Aorta (tissue), 5 donors: Measurements from ENCODE around the gene CDK7. TPM values are rescaled to one million over a fixed set of nuclear protein-coding genes. Genes with fewer than 3 reads are reported as not detected.

Experiments
- ATAC-seq: fragments of 200-7000 bp; cut with Tn5 transposase; one replicate; pipeline ENCODE4 v1.9.1; 2022; ENCODE audit warnings: moderate library complexity; ENCODE audit not compliant: low FRiP score
- DNase-seq, 2 donors: peaks; one replicate each; pipeline ENCODE4 v3.0.0-alpha.2; 2020
- H3K27ac ChIP-seq, 2 donors: one replicate each; pipeline ENCODE4 v1.5.1; 2013; ENCODE audit warnings: low read length in 2 of 2, mild to moderate bottlenecking in 2 of 2, moderate library complexity in 2 of 2, control low read depth in 1 of 2, inconsistent platforms in 1 of 2, low read depth in 1 of 2
- H3K27me3 ChIP-seq, 2 donors: one replicate each; pipeline ENCODE4 v1.6.1; 2013; ENCODE audit warnings: control low read depth in 1 of 2, low read length in 1 of 2, mild to moderate bottlenecking in 1 of 2, moderate library complexity in 1 of 2; ENCODE audit not compliant: insufficient read depth in 2 of 2, control insufficient read depth in 1 of 2
- H3K36me3 ChIP-seq, 2 donors: one replicate each; pipeline ENCODE4 v1.6.1; 2013; ENCODE audit warnings: control low read depth in 1 of 2, low read length in 1 of 2, mild to moderate bottlenecking in 1 of 2; ENCODE audit not compliant: insufficient read depth in 2 of 2, control insufficient read depth in 1 of 2
- H3K4me1 ChIP-seq, 2 donors: one replicate each; pipeline ENCODE4 v1.6.1; 2013; ENCODE audit warnings: low read length in 2 of 2, control low read depth in 1 of 2, mild to moderate bottlenecking in 1 of 2, moderate library complexity in 1 of 2; ENCODE audit not compliant: insufficient read depth in 2 of 2, control insufficient read depth in 1 of 2
- H3K4me3 ChIP-seq, 2 donors: one replicate each; pipeline ENCODE4 v1.5.1; 2013; ENCODE audit warnings: low read length in 2 of 2, control low read depth in 1 of 2, mild to moderate bottlenecking in 1 of 2
- H3K9me3 ChIP-seq: one replicate; pipeline ENCODE4 v1.6.1; 2013; ENCODE audit warnings: mild to moderate bottlenecking, low read length; ENCODE audit not compliant: control insufficient read depth
- WGBS, 2 donors: extraction: QIAGEN DNeasy Blood & Tissue Kit; methylation state at CpG; one replicate each; pipeline ENCODE4 v1.1.7; 2013; 5-methylcytosine and 5-hydroxymethylcytosine counted together
- intact Hi-C, 2 donors: fragments of 100-400 bp; cut with DNase I; formaldehyde crosslinking; loops; one replicate each; pipeline versions ENCODE4 v1.14.2 to v1.15.0; 2022
- long read RNA-seq, 2 donors: library from polyadenylated mRNA; unstranded; transcript quantifications; one replicate each; pipeline ENCODE4 v2.0.0, GENCODE V29; 2020 to 2021
- polyA plus RNA-seq, 2 donors: library from polyadenylated mRNA; stranded (reverse); fragments of 200-250 nt; gene quantifications; one replicate each; pipeline ENCODE4 v1.2.3, GENCODE V29; 2013
- total RNA-seq, 2 donors: library from RNA; stranded (reverse); fragmentation: NEBNext Ultra II Directional; extraction: Animal tissue kit (Norgen Biotek cat#: 25700); gene quantifications; one replicate each; pipeline ENCODE4 v1.2.1, GENCODE V29; 2021
- donor health status: healthy with polysubstance abuse.
- donor health status: Bipolar disorder and iron deficiency.
- donor health status: DM: no; HTN: no; CAD: no.
- donor health status: DM: no; HTN: no; CAD: no.
- donor health status: DM: yes; HTN: yes; CAD: no.

Gene CDK7
- total RNA-seq (10 to 100 TPM; 22.0 to 22.7 TPM), polyA plus RNA-seq (10 to 100 TPM; 15.8 to 23.9 TPM)
- long read RNA-seq, donor 1, transcript CDK7-201 (12 exons, 1,439 nt), result major isoform, 24 of 34 reads
- long read RNA-seq, donor 1, partial matches to known transcripts, result 0 of 34 reads
- long read RNA-seq, donor 1, other reads (novel, unspliced or antisense), result 9 of 34 reads
- long read RNA-seq, donor 2, partial matches to known transcripts, result 0 of 7 reads
- long read RNA-seq, donor 2, other reads (novel, unspliced or antisense), result 5 of 7 reads

- peak within 1 kb of the TSS; percentile 65 to 93 for H3K4me3 ChIP-seq
- H3K27me3 ChIP-seq, result no peaks in the 10 kb centered on the region
- no peaks in the 10 kb centered on the region for H3K9me3 ChIP-seq
- no peaks in the 10 kb centered on the region for H3K36me3 ChIP-seq
- peak within 1 kb of the TSS in 1 of 2 donors; percentile 25 for H3K27ac ChIP-seq
- WGBS, 2 donors, result 0% methylated on average over 49 of the region's 49 CpGs
- peak; percentile 99 for ATAC-seq
- DNase-seq, result peak; percentile 97 to 98
- intact Hi-C loops, result loop anchor here (5.0 to 10.0 kb wide), 2 partner anchors 100 to 133 kb away; partner anchors contain the start of genes CCDC125 (in 2 of the 2), AK6 (in 1 of the 2), RAD17 (in 1 of the 2) and TAF9 (in 1 of the 2)
- H3K4me1 ChIP-seq, result peaks cover 0 to 5% of the 10 kb centered on the region in 2 donors
Observed at GRCh38 chr5:69234457-69235268, at the start of gene CDK7. Gene CDK7 (plus strand): TSS chr5:69234886. CDS start chr5:69234976, 90 bp downstream.

- WGBS, 2 donors, result 90% methylated on average over 2 of the region's 2 CpGs
- no peak overlapping the region for H3K27ac ChIP-seq
- H3K27me3 ChIP-seq, result no peaks in the 10 kb centered on the region
- peaks cover 0 to 2% of the 10 kb centered on the region in 2 donors for H3K4me1 ChIP-seq
- H3K4me3 ChIP-seq, result no peak overlapping the region
- no peak for ATAC-seq
- H3K36me3 ChIP-seq, result no peaks in the 10 kb centered on the region
- intact Hi-C loops, result no loop called here
- DNase-seq, result no peak
- no peaks in the 10 kb centered on the region for H3K9me3 ChIP-seq
Observed at GRCh38 chr5:69187342-69187741, 47.3 kb upstream of the CDK7 start.

GRCh38 chr5:69188811-69189161 lies 45.9 kb upstream of the CDK7 start:
- no peaks in the 10 kb centered on the region for H3K9me3 ChIP-seq
- DNase-seq, result no peak
- no peak overlapping the region for H3K27ac ChIP-seq
- intact Hi-C loops, result no loop called here
- peaks cover 0 to 2% of the 10 kb centered on the region in 2 donors for H3K4me1 ChIP-seq
- H3K36me3 ChIP-seq, result no peaks in the 10 kb centered on the region
- no peak for ATAC-seq
- WGBS, 2 donors, result 5 to 8% methylated on average over 8 of the region's 8 CpGs
- H3K4me3 ChIP-seq, result peak overlapping the region; percentile 50 to 72
- H3K27me3 ChIP-seq, result no peaks in the 10 kb centered on the region

- Histone ChIP-seq H3K27me3 (no peaks in the 10 kb centered on the region), H3K4me1 (peaks cover 0 to 2% of the 10 kb centered on the region in 2 donors), H3K4me3 (peak within 1 kb of the TSS; percentile 50 to 72), H3K9me3 (no peaks in the 10 kb centered on the region), H3K36me3 (no peaks in the 10 kb centered on the region), H3K27ac (peak within 1 kb of the TSS in 1 of 2 donors; percentile 47)
- WGBS, 2 donors, result 0% methylated on average over 54 to 55 of the region's 55 CpGs
- ATAC-seq, result peak; percentile 97
- peak; percentile 94 to 95 for DNase-seq
- intact Hi-C loops, result no loop called here
Observed at GRCh38 chr5:69189162-69190086, 45.3 kb upstream of the CDK7 start, which contains the start of gene CENPH. Gene CENPH (plus strand): TSS chr5:69189583. CDS start chr5:69189635, 52 bp downstream.

GRCh38 chr5:69202497-69202896 lies 32.2 kb upstream of the CDK7 start:
- H3K27ac ChIP-seq, result no peak overlapping the region
- H3K36me3 ChIP-seq, result no peaks in the 10 kb centered on the region
- intact Hi-C loops, result no loop called here
- WGBS, 2 donors, result 85 to 91% methylated on average over 1 of the region's 1 CpG
- no peak for ATAC-seq
- H3K4me3 ChIP-seq, result no peak overlapping the region
- DNase-seq, result no peak
- H3K9me3 ChIP-seq, result no peaks in the 10 kb centered on the region
- no peaks in the 10 kb centered on the region for H3K27me3 ChIP-seq
- H3K4me1 ChIP-seq, result no peaks in the 10 kb centered on the region

GRCh38 chr5:69206528-69207190 lies 28.0 kb upstream of the CDK7 start:
- DNase-seq, result no peak
- no peak overlapping the region for H3K27ac ChIP-seq
- H3K4me1 ChIP-seq, result no peaks in the 10 kb centered on the region
- intact Hi-C loops, result no loop called here
- WGBS, 2 donors, result 80 to 89% methylated on average over 5 of the region's 5 CpGs
- no peak overlapping the region for H3K4me3 ChIP-seq
- H3K36me3 ChIP-seq, result no peaks in the 10 kb centered on the region
- H3K9me3 ChIP-seq, result no peaks in the 10 kb centered on the region
- no peak for ATAC-seq
- no peaks in the 10 kb centered on the region for H3K27me3 ChIP-seq

GRCh38 chr5:69209602-69210001 lies 25.1 kb upstream of the CDK7 start:
- H3K9me3 ChIP-seq, result no peaks in the 10 kb centered on the region
- H3K27ac ChIP-seq, result no peak overlapping the region
- intact Hi-C loops, result loop anchor here in 1 of 2 donors (10.0 kb wide), 2 partner anchors 45 to 65 kb away; partner anchors contain the start of gene CCNB1
- no peaks in the 10 kb centered on the region for H3K4me1 ChIP-seq
- no peaks in the 10 kb centered on the region for H3K27me3 ChIP-seq
- H3K4me3 ChIP-seq, result no peak overlapping the region
- WGBS, 2 donors, result 16 to 20% methylated on average over 2 of the region's 2 CpGs
- ATAC-seq (no peak), DNase-seq (no peak)
- H3K36me3 ChIP-seq, result no peaks in the 10 kb centered on the region

- no peaks in the 10 kb centered on the region for H3K27me3 ChIP-seq
- 60 to 67% methylated on average over 2 of the region's 2 CpGs for WGBS, 2 donors
- H3K27ac ChIP-seq, result no peak overlapping the region
- no peak for ATAC-seq
- H3K4me3 ChIP-seq, result no peak overlapping the region
- no peaks in the 10 kb centered on the region for H3K4me1 ChIP-seq
- DNase-seq, result no peak
- no peaks in the 10 kb centered on the region for H3K36me3 ChIP-seq
- H3K9me3 ChIP-seq, result no peaks in the 10 kb centered on the region
- intact Hi-C loops, result loop anchor here in 1 of 2 donors (10.0 kb wide), 2 partner anchors 46 to 64 kb away; partner anchors contain the start of gene CCNB1
Observed at GRCh38 chr5:69211200-69211599, 23.5 kb upstream of the CDK7 start.
